ENCODE measurements around the gene CD151.

DNA sequence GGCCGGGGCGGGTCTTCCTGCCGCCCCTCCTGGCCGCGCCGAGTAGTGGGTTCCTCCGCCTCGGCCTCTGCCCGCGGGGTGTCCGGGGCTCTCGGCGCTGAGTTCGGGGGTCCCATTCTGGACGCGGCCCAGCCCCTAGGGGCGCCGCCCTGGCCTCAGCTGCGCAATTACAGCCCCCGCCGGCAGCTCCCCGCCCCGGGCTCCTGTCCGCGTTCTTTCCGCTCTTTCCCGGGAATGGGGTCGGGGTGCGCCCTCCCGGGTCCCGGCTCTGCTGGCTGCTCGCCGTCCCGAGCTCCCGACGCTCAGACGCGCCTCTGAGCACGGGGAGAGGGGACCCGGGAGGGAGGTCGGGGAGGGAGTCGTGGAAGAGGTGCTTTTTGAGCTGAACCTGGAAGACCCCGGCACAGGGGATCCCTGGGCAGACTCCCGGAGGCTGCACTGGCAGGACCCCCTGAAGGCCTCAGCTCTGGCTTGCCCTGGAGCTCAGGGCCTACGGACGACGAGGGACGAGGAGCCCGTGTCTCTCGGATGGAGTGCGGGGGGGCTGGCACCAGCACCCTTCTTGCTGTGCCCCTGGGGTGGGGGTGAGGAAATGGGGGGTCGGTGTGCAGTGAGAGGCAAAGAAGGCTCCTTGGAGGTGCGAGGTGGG lies 10.5 kb downstream of the CD151 start:
- TF ChIP-seq, protein P1, sequence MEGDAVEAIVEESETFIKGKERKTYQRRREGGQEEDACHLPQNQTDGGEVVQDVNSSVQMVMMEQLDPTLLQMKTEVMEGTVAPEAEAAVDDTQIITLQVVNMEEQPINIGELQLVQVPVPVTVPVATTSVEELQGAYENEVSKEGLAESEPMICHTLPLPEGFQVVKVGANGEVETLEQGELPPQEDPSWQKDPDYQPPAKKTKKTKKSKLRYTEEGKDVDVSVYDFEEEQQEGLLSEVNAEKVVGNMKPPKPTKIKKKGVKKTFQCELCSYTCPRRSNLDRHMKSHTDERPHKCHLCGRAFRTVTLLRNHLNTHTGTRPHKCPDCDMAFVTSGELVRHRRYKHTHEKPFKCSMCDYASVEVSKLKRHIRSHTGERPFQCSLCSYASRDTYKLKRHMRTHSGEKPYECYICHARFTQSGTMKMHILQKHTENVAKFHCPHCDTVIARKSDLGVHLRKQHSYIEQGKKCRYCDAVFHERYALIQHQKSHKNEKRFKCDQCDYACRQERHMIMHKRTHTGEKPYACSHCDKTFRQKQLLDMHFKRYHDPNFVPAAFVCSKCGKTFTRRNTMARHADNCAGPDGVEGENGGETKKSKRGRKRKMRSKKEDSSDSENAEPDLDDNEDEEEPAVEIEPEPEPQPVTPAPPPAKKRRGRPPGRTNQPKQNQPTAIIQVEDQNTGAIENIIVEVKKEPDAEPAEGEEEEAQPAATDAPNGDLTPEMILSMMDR (IDR thresholded peaks at IDR 0.05 in 8 of 11, conservative IDR thresholded peaks at IDR 0.05 in 3 of 11): no peak
- TF ChIP-seq POLR2A (IDR thresholded peaks at IDR 0.05): no peak

All from spleen (tissue), 7 donors.